ENCODE measurements around the gene FLRT1. TPM values are rescaled to one million over a fixed set of nuclear protein-coding genes. Genes with fewer than 3 reads are reported as not detected.

Gene FLRT1
- total and polyA plus RNA-seq, 9 donors, result 0.13 to 1.2 (median 0.38) TPM

- H3K9me3 ChIP-seq, result no peaks in the 10 kb centered on the region
- TF ChIP-seq CTCF (IDR thresholded peaks at IDR 0.05) (no peak), EP300 (IDR thresholded peaks at IDR 0.05) (no peak), POLR2A (IDR thresholded peaks at IDR 0.05) (no peak)
- intact Hi-C loops (cut with DNase I), result no loop called here
- no peak for DNase-seq
- no peak overlapping the region for H3K27ac ChIP-seq
- H3K27me3 ChIP-seq, result no peaks in the 10 kb centered on the region
- H3K4me3 ChIP-seq, result no peak overlapping the region
- 91 to 94% (median 93%) methylated on average over 10 of the region's 10 CpGs for WGBS, 3 donors
- no peaks in the 10 kb centered on the region for H3K36me3 ChIP-seq
- no peaks in the 10 kb centered on the region for H3K4me1 ChIP-seq (ENCODE audit: insufficient read depth)
Observed at GRCh38 chr11:64057890-64058289, 22.2 kb downstream of the FLRT1 start.

- DNase-seq, result no peak
- Histone ChIP-seq H3K4me3 (no peak overlapping the region), H3K9me3 (no peaks in the 10 kb centered on the region), H3K27me3 (no peaks in the 10 kb centered on the region), H3K36me3 (no peaks in the 10 kb centered on the region), H3K27ac (no peak overlapping the region), H3K4me1 (ENCODE audit: insufficient read depth) (no peaks in the 10 kb centered on the region)
- intact Hi-C loops (cut with DNase I), result no loop called here
- TF ChIP-seq POLR2A (IDR thresholded peaks at IDR 0.05), result no peak
- TF ChIP-seq CTCF (IDR thresholded peaks at IDR 0.05), result no peak
- TF ChIP-seq EP300 (IDR thresholded peaks at IDR 0.05), result no peak
- 91 to 95% (median 92%) methylated on average over 17 of the region's 17 CpGs for WGBS, 3 donors
Observed at GRCh38 chr11:64058494-64058893, 22.8 kb downstream of the FLRT1 start.

- TF ChIP-seq POLR2A (IDR thresholded peaks at IDR 0.05) (no peak), EP300 (IDR thresholded peaks at IDR 0.05) (no peak), CTCF (IDR thresholded peaks at IDR 0.05) (no peak)
- no peaks in the 10 kb centered on the region for H3K9me3 ChIP-seq
- no peaks in the 10 kb centered on the region for H3K27me3 ChIP-seq
- H3K4me1 ChIP-seq (ENCODE audit: insufficient read depth), result no peaks in the 10 kb centered on the region
- intact Hi-C loops (cut with DNase I), result no loop called here
- no peak overlapping the region for H3K27ac ChIP-seq
- no peak overlapping the region for H3K4me3 ChIP-seq
- no peaks in the 10 kb centered on the region for H3K36me3 ChIP-seq
- DNase-seq, result no peak
- WGBS, 3 donors, result 78 to 85% (median 82%) methylated on average over 24 of the region's 24 CpGs
Observed at GRCh38 chr11:64059339-64060140, 23.8 kb downstream of the FLRT1 start.

- 32 to 39% (median 36%) methylated on average over 32 to 35 of the region's 35 CpGs for WGBS, 3 donors
- Histone ChIP-seq H3K4me3 (peak overlapping the region; percentile 16), H3K4me1 (ENCODE audit: insufficient read depth) (no peaks in the 10 kb centered on the region), H3K36me3 (no peaks in the 10 kb centered on the region), H3K27me3 (no peaks in the 10 kb centered on the region), H3K9me3 (no peaks in the 10 kb centered on the region), H3K27ac (no peak overlapping the region)
- no peak for DNase-seq
- TF ChIP-seq EP300 (IDR thresholded peaks at IDR 0.05), result no peak
- intact Hi-C loops (cut with DNase I), result no loop called here
Observed at GRCh38 chr11:64060263-64060860, 24.6 kb downstream of the FLRT1 start.

Measured in ovary (tissue), 9 donors.